HG02678 (cell line): ENCODE data around the gene EHBP1L1.
"Not testable (repeated sequence)": the region's sequence is repeated elsewhere in the genome, so short reads cannot be mapped to it uniquely, and the experiment has no call there.

Experiments
- ATAC-seq: cut with Tn5 transposase; IDR thresholded peaks from one replicate; pipeline ENCODE4 v1.9.1; 2021; ENCODE audit warnings: mild to moderate bottlenecking, moderate library complexity; ENCODE audit not compliant: unreplicated experiment

Gene EHBP1L1

DNA sequence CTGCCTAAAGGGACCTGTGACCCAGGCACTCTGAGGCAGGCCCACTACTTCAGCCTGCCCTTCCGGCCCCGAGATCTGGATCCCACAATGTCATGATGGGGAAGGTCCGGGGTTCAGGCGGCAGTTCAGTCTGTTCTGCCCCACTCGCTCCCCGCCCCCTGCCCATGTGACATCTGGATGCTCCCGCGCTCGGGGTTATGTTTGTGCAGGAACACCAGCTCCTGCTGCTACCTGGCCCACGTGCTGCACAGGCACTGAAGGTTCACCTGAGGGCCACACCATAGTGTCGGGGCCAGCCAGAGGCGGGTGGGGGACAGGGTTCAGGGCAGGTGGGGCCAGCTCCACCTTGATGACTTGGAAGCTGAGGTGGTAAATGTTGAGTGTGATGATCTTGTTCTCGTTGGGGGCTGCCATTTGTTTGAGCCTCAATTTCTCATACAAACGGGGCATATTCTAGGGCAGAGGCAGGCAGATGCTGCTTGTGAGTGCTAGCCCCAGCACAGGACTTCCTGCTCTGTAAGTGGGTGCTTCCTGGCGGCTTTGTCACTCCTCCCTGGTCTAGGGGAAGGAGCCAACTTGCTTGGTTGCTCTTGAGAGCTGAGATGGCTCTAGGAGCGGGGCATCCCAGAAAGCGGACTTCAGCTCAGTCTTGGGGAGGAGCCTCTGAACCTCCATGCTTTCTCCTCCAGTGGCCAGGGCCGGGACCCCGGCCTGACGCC lies 57.7 kb downstream of the EHBP1L1 start:
- no peak for ATAC-seq

DNA sequence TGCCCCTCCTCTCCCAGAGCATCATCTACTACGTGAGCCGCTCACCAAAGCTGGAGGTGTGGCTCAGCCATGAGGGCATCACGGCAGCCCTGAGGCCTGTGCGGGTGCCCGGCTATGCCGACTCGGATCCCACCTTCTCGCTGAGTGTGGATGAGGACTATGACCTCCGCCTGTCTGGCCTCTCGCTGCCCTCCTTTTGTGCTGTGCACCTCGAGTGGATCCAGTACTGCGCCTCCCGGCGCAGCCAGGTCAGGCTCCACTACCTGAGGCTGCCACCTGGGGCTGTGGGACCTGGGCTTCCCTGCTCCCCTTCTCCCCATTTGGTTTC lies 58.2 kb downstream of the EHBP1L1 start:
- ATAC-seq = no peak

DNA sequence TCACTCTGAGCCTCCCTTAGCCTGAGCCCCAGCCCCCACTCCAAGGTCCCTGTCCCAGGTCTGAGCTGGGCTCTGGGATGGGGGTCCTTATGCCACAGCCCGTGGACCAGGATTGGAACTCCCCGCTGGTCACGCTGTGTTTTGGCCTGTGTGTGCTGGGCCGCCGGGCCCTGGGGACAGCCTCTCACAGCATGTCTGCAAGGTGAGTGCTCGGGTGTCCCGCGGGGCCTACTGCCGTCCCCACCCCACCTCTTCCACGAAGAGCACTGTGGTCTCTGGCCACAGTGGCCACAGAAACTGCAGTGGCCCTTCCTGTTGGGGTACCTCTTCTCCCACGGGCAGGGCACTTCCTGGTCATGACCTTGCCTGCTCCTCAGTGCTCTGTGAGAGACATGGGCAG lies 58.6 kb downstream of the EHBP1L1 start:
- no peak for ATAC-seq

DNA sequence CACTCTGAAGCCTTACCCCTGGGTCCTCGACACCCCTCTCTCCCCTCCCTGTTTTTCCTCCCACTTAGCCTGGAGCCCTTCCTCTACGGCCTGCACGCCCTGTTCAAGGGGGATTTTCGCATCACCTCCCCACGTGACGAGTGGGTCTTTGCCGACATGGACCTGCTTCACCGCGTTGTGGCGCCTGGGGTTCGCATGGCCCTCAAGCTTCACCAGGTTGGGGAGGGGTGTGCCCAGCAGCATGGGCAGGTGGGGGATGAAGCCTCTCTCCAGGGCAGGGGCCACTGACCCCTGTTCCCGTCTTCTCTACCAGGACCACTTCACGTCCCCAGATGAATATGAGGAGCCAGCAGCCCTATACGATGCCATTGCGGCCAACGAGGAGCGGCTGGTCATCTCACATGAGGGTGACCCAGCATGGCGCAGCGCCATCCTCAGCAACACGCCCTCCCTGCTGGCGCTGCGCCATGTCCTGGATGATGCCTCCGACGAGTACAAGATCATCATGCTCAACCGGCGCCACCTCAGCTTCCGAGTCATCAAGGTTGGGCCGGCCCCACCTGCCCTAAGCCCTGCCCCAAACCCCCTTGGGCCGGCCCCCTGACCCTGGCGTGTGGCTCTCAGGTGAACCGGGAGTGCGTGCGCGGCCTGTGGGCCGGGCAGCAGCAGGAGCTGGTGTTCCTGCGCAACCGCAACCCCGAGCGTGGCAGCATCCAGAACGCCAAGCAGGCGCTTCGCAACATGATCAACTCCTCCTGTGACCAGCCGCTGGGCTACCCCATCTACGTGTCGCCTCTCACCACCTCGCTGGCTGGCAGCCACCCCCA lies 59.3 kb downstream of the EHBP1L1 start:
- no peak for ATAC-seq

DNA sequence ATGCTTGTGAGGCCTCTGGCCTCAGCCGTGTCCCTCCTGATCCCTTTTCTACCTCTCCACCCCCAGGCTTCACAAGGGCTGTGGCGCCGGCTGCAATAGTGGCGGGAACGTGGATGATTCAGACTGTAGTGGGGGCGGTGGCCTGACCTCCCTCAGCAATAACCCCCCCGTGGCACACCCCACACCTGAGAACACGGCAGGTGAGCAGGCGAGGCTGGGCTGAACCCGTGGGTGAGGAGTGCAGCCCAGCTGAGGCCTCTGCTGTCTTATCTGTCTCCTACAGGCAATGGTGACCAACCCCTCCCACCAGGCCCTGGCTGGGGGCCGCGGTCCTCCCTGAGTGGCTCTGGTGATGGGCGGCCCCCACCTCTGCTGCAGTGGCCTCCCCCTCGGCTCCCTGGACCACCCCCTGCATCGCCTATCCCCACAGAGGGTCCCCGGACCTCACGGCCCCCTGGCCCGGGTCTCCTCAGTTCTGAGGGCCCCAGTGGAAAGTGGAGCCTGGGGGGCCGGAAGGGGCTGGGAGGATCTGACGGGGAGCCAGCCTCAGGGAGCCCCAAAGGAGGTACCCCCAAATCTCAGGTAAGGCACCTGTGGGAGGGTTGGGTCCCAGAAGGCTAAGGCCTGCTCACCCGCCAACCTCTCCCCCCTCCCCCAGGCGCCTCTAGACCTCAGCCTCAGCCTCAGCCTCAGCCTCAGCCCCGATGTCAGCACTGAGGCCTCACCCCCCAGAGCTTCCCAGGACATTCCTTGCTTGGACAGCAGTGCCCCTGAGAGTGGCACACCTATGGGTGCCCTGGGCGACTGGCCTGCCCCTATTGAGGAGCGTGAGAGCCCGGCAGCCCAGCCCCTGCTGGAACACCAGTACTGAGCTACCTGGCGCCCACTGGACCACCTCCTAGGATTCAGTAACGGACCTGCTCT lies 60.5 kb downstream of the EHBP1L1 start:
- ATAC-seq = no peak

DNA sequence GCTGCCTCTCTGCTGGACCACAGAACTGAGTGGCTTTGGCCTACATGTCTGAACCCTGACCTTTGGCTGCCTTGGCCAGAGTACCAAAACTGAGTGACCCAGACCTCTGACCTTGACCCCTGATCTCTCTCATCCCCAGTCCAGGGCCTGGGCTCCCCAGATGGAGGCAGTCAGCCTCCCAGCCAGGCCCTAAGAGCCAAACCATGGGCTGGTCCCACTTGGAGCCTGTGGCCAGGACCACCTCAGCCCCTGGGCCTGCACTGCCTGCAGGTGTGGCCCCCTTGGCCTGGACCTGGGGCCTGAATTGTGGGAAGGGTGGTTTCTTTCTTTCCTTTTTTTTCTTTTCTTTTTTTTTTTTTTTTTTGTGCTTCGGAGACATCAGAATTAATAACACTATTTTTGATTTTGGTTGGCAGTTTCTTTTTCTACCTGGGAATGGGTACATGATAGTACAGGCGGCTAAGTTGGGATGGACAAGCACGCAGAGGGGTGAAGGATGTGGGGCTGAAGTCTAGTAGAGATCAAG lies 61.2 kb downstream of the EHBP1L1 start:
- ATAC-seq = no peak

DNA sequence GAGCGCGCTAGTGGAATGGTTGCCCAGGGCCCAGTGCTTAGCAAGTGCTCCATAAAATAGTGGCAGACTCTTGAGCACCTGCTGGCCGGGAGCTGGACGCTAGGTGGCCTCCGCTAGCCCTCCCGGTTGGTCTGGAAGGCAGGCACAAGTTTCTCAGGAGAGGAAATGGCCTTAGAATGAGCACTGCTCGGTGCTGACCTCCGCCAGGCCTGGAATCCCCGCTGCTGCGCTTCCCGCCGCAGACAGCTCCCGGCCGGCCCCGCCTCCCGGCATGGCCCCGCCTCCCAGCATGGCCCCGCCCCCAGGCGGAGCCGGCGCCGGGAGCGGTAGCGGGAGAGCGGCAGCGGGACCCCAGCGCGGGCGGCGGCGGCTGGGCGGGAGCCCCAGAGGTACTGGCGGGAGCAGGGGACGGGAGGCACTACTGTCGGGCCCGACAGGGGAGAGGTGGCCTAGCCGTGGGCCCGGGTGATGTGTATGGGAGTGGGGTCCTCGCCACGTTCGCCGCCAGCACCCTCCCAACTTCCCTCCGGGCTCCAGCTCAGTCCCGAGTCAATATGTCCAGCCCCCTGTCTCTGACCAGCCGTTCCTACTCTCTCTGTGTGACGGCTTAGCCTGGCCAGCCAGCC lies 62.1 kb downstream of the EHBP1L1 start, which contains the start of gene SIPA1:
TSS of gene SIPA1 (plus strand) at position 308 of the 626 bp plus-strand sequence. CDS start 2,821 bp downstream, outside the sequence.
- ATAC-seq = peak; percentile 51

DNA sequence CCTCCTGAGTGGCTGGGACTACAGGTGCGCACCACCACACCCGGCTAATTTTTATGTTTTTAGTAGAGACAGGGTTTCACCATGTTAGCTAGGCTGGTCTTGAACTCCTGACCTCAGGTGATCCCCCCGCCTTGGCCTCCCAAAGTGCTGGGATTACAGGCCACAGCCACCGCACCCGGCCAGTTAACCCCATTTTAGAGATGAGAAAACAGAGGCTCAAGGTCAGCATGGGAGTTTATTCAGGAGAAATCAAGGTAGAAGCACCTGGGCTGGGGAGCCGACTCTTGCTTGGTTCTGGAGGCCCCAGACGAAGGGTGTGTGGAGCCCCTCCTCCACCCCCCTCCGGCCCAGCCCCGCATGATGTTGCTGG lies 63.4 kb downstream of the EHBP1L1 start:
- not testable (repeated sequence) for ATAC-seq

DNA sequence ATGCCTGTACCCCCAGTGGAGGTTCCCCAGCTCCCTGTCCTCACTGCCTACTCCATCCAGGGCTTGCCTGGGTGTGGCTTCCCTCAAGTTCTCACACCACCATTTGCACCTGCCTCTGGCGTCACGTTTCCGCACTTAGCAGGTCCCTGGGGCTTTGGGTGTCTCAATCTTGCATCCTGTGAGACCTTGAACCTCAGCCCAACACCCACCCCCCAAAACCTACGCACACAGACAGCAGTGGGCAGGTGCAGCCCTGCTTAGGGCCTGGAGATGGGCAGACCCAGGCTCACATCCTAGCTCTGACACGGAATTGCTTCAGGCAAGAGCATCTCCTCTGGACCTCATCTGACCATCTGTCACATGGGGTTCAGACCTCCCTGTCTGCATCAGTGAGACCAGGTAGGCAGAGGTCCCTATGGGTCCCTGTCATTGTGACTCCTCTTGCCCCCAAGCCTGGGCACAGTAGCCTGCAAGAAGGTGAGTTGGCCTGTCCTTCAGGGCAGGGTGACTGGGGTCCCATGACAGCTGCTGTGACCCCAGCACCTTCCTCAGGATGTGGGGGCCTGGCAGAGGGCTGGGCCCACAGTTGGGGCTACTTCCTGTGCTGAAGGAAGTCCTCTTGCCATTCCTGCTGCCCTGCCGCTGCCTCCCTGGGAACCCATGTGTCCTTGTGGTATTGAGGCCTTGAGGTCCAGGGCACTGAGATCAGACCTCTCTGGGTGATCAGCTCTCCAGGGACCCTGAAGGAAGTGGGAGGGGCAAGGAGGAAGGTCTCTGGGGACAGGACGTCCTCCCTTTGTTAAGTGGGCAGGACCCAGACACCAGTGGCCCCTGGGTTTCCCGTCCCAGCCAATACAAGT lies 64.0 kb downstream of the EHBP1L1 start:
- ATAC-seq = peak; percentile 52

DNA sequence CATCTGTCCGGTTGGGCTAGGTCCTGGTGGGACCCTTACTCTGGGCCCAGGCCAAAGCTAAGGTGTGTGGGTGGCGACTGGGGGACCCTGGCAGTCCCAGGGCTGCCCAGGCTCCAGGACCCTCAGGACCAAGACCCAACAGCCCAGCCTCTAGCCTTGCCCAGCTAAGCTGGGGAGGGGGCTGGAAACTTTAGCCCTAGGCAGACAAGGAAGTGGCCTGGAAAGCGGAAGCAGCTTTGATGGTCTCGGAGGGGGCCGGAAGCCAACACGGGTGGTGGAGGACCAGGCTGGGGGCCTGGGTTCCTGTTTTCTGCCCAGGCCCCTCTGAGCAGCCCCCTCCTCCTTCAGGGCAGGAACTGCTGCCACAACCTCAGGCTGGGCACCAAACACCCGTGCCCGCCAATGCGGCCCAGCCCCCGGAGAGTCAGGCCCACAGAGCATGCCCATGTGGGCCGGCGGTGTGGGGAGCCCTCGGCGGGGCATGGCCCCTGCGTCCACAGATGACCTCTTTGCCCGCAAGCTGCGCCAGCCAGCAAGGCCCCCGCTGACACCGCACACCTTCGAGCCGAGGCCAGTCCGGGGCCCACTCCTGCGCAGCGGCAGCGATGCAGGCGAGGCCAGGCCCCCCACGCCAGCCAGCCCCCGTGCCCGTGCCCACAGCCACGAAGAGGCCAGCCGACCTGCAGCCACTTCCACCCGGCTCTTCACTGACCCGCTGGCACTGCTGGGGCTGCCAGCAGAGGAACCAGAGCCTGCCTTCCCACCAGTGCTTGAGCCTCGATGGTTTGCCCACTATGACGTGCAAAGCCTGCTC lies 64.8 kb downstream of the EHBP1L1 start:
- ATAC-seq = peak; percentile 2

DNA sequence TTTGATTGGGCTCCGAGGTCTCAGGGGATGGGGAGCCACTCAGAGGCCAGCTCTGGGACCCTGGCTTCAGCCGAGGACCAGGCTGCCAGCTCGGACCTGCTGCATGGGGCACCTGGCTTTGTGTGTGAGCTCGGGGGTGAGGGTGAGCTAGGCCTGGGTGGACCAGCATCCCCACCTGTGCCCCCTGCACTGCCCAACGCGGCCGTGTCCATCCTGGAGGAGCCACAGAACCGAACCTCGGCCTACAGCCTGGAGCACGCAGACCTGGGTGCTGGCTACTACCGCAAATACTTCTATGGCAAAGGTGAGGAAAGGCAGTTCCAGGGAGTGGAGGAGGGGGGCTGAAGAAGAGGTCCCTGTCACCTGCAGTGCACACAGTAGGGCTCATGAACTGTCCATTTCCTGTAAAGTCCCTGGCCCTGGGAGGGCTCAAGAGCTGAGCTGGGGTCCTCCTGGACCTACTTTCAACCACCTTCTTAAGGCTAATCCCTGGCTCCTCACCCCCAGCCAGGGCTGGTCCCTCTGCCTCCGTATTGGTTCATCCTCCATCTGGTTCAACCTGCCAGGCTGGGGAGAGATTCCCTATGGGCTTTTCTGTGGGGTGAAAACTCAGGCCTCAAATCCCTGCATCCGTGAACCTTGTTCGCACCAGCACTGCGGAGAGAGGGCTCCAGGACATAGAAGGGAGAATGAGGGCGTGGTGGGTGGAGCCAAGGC lies 65.6 kb downstream of the EHBP1L1 start:
- ATAC-seq = no peak
